NCI-H2196 (cell line): ENCODE data around the gene STK10.

Experiments
- DNase-seq: peaks from one replicate; lab custom pipeline; 2025; ENCODE audit not compliant: unreplicated experiment; lab: John Stamatoyannopoulos, UW

STK10 gene

DNA sequence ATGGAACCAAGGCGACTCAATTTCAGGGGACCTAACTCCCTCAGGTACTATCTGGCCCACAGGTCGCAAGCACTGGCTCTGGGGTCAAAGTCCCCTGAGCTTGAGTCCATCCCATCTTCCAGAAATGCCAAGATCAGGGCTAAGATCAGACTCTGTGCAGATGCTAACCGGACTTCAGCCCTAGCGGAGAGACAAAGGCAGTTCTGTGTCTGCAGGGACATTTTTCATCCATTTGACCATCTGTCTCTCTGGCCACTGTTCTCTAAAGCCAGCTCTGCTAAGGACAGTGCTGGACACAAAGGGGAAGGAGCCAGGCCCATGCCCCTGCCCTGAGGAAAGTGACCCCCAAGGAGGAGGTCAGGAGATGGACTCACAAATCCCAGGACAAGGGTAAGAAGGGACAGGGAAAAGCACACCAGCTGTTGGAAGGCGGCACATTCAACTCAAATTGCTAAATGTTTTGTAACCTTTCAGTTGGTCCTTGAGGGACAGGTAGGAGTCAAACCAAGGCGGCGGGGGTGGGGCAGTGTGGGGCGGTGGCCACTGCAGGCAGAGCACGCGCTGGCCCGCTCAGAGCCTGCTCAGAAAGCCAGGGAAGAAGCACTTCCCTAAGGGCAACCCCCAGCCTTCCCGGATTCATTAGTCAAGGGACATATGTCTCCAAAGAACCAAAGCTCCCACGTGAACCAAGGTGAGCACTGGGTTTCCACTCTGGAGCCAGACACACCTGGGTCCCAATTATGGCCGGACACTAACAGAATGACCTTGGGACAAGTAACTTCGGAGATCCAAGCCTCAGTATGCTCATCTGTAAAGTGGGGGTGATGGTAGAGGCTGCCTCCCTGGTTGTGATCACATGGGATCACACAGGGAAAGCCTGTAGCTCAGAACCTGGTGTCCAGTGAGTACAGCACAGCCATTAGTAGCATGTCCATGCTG is 42.8 kb downstream of the STK10 start:
- no peak for DNase-seq

DNA sequence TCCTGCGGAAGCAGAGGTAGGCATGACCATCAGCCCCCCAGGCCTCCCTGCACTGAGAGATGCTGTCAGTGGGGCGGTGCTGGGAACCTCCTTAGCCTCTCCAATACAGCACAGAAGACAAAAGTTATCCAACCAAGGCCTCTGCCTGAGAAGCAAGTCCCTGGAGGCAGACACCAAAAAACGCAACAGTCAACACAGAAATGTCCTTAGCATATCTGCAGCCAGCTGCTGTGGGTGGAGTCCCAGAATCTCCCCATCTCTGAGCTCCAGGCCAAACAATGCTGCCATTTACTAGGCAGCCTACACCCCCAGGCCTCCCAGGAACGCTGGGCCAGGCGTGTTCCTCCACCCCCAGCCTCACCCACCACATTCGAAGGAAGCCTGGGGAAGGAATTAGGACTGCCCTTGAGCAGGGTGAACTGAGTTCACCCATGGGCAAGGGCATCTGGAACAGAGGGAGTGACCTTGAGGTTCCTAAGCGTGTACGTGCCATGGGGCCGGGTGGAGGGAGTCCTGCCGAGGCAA is 43.7 kb downstream of the STK10 start:
- no peak for DNase-seq

DNA sequence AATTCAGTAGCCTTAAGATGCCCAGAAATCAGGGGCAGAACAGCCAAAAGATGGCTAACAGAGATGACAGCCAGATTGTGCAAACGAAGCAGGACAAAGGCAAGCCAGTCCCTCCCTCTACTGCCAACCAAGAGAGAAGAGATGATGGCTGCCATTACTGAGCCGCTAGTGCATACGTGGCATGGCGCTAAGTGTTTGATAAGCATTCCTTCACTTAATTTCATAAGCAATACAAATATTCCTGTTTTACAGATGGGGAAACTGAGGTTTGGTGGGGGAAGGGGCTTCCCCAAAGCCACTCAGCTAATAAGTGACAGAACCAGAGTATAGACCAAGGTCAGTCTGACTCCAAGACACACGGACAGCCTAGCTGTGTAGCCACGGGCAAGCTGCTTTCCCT is 44.1 kb downstream of the STK10 start:
- DNase-seq = no peak

DNA sequence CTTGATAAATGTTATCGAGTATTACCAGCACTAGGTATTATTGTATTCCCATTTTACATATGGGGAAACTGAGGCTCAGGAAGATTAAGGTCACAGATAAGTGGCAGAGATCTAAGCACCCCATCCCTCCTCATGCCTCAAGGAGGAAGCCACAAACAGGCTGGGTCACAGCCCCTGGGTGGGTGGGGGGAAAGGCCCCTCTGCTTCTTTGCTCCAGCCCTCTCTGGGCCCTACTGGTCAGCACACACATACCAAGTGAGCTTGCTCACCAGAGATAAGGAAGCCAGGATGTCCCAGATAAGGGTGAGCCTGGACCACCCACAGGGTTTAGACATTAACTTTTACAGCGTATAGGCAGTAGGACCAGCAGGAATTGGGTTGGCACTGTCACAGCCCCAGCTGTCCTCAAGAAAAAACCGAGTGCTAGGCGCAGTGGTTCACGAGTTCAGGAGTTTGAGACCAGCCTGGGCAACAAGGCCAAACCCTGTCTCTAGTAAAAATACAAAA is 45.3 kb downstream of the STK10 start:
- no peak for DNase-seq

DNA sequence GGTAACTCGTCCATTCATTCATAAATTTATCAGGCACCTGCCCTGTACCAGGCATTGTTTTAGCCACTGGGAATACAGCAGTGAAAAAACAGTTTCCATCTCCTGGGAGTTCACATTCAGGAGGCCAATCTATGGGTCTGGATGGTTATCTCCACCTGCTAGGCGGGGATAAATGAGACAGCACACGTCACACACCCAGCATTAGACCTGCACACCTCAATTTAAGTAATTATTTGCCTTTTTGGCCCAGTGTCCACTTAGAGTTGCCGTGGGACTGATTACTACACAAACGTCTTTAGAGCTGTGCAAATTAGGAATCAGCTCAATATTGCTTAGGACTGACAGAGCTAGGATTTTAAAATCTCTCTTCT is 46.1 kb downstream of the STK10 start:
- DNase-seq = no peak

DNA sequence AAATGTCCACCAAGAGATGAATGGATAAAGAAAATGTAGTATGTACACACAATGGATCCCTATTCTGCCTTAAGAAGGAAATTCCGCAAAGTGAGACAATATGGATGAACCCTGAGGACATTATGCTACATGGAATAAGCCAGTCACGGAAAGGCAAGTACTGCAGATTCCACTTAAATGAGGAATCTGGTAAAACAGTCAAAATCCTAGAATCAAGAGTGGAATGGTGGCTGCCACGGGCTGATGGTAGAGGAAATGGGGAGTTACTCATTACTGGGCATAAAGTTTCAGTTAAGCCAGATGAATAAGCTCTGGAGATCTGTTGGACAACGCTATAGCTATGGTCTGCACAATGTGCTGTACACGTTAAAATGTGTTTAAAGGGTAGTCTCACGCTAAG is 47.2 kb downstream of the STK10 start:
- DNase-seq = no peak

DNA sequence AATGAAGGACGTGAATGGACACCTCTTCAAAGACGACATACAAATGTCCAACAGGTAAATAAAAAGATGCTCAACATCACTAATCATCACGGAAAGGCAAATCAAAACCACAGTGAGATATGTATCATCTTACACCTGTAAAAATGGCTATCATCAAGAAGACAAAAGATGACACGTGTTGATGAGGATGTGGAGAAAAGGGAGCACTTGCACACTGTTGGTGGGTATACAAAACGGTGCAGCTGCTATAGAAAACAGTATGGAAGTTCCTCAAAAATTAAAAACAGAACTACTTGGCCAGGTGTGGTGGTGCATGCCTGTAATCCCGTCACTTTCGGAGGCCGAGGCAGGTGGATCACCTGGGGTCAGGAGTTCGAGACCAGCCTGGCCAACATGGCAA is 47.9 kb downstream of the STK10 start:
- DNase-seq = no peak

DNA sequence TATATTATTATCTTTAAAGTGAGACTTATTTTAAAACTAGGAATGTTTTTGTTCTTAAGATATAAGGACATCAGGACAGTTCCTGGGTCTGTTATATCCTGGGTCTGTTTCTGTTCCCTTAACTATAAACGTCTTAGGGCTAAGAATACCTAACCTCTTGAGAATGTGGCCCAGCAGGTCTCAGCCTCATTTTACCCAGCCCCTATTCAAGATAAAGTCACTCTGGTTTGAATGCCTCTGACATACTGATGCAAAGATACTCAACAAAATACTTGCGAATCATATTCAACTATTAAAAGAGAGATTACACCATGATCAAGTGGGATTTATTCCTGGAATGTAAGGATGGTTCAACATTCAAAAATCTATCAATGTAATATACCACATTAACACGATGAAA is 51.0 kb downstream of the STK10 start:
- DNase-seq = no peak

DNA sequence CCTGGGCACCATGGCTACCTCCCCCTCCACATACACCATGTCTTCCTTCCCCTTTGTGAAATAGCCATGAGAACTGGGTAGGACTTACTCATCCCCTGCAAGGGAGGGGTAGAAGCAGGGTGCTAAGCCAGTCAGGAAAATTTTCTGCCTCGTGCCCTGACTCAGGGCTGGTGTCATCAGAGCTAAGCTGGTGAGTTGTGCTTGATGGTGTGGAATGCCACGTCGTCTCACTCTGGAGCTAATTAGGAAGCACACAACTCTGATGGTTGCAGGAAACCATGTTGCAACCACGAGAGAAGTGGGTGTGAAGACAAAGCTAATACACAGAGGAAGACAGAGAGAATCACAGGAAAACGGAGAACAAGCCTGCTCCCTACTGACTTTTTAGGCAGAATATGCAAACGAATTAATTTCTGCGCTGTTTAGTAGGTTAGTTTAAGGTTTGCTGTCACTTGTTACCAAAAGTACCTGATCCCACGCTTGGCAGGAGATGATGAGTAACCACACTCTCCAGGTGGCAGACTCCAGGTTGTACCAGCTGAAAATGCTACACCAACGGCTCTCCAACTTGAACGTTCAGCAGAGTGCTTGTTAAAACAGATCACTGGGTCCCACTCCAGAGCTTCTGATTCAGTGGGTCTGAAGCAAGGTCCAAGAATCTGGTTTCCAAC is 54.5 kb downstream of the STK10 start:
- no peak for DNase-seq

DNA sequence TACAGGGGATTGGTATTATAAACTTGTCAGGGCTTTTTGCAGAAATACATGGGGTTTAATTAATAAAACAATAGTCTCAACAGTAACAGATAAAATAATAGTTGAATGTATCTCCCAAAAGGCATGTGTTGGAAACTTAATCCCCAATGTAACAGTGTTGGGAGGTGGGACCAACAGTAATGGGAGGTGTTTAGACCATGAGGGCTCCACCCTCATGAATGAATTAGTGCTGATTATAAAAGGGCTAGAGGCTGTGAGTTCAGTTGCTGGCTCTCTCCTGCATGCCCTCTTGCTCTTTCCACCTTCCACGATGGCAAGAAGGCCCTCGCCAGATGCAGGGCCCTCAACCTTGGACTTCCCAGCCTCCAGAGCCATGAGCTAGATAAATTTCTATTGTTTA is 56.3 kb downstream of the STK10 start:
- no peak for DNase-seq

DNA sequence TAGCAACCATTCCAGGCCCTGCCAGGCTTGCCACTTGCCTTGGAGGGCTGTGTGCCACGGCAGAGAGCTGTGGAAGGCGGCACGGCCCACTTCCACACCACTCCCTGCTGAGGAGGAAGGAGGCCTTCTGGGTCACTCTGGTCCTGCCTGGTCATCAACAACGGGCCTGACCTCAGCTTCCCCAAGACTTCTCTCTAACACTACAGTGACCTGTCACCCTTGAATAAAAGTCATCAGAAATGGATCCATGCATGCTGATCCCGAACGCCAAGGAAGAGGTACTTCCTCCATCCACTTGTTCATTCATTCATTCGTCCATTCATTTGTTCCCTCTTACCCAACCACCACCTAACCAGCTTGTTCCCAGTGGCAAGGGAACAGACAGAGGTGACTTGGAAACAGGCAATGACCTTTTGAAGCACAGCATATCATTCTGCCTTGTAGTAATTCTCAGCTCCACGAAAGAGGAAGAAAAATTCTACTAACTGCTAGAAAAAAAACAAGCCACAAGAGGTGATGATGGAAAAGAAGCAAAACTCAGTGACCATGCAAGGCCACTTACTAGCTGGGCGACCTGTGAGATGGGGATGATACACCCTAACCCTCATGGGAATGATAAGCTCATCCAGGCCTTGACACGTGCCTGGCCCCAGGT is 58.6 kb downstream of the STK10 start:
- no peak for DNase-seq

DNA sequence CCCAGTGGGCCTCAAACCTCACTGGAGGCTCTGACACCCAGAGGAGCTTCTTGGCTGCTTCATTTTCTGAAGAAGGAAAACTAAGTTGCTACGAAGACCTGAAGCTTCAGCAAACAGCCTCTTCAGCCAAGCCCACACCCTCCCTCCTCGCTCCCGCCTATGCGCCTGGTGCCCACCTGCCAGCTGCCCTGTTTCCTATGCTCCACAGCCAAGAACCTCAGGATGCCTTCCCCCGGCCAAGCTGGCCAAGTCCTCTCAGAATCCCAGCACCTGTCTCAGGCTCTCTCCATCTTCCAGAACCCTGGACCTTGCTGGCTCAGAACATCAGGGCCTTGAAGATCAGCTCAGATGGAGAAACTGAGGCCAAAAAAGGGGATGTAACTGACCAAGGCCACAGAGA is 60.4 kb downstream of the STK10 start:
- DNase-seq = no peak

DNA sequence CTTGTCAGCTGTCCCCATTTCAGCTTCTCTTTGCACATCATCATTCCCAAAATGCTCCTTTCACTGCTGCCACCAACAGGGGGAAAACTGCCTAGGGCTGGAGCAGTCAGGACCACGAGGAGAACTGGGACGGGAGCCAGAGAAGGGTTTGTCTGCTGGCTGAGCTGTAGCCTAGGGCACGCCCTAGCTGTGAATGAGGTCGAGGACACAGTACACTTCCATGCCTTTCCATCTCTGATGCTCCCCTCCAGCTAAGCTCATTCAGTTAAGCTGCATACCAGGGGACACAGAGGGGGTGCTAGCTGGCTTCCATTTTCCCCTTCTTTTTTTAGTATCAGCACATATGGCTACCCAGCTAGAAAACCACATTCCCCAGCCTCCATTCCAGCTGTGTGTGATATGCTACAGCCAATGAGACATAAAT is 64.7 kb downstream of the STK10 start:
- DNase-seq = peak; percentile 21

DNA sequence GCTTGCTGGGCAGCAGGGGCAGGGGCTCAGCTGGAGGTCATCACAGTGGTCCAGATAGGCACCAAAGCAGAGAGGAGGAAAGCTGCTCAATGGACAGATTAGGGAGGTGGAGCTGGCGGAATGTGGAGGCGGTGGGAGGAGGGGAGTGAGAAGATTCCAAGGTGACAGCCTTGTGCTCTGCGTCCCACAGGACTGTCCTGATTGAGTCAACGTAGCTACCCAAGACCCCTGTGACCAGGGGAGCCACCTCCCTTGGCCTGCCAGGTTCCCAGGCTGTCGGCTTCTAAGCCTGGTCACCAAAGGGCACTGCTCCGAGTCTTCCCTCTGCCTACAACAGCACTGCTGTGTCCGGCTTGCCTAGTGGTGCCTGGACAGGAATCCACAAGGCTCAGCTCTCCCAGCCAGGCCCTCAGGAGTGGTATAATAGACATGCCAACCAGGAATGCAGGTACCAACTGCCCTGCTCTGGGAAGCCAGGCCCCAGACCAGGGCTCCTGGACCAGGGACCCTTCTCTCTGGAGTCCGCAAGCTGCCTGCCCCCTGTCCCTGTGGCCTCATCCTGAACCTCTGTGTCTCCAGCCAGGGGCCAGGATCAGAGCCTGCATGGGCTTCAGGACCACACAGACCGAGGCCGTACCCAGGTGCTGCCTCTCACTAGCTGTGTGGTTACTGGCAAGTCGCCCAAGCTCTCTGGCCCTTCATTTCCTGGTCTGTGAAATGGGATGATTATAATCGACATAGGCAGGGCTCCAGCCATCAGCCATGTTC is 67.9 kb downstream of the STK10 start:
- DNase-seq = no peak

DNA sequence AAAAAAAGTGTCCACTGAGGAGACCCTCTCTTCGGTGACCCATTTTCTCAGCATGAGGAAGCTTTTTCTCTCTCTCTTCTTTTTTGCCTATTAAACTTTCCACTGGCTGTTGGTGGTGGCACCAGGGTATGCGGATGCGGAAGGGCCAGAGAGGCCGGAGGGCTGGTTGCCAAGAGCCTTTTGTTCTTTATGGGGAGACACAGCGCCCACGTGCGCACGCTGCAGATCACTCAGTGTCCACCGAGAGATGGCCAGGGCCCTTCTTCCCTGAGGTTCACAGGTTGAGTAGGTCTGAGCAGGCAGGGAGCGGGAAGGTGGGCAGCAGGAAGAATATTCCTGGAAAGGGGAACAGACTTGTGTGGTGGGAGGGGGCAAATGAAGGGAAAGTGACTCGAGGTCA is 69.1 kb downstream of the STK10 start:
- DNase-seq = no peak

DNA sequence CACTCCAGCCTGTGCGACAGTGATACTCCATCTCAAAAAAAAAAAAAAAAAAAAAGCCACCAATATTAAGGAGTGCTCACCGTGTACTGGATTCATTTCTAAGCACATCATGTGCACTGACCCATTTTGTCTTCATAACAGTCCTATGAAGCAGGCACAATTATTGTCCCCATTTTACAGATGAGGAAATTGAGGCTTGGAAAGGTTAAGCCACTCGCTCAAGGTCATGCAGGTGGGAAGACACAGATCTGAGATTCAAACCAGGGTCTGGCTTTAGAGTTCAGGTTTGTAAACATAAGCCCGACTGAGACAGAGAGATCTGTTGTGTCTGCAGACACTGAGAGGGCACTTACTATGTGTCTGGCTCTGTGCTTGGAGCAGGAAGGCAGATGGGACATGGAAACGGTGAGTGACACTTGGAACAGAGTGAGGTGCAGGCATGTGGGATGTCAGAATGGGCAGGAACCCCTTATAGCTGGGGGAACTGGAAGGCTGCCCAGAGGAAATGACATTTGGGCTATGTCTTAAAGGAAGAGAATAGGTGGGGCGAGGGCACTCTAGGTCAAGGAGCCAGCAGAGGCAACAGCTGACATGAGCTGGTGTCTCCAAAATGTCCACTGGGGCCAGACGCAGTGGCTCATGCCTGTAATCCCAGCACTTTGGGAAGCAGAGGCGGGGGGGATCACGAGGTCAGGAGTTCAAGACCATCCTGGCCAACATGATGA is 69.9 kb downstream of the STK10 start:
- no peak for DNase-seq

DNA sequence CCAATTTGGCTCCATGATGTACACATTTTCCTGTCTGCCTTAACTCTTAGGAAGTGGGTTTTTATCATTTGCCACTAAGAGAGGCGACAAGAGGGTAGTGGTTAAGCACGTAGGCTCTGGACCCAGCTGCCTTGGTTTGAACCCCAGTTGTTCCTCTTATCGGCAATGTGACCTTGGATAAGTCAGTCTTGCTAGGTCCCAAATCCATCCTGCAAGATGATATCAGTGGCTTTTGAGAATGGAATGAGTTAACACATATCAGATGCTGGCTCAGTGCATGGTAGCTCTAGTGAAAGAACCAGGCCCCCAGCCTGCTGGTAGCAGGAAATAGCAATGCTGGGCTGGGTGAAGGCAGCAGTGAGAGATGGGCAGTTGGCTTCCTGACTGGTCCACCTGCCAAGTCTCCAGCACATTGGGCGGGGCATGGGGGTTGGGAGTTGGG is 72.5 kb downstream of the STK10 start:
- DNase-seq = no peak

DNA sequence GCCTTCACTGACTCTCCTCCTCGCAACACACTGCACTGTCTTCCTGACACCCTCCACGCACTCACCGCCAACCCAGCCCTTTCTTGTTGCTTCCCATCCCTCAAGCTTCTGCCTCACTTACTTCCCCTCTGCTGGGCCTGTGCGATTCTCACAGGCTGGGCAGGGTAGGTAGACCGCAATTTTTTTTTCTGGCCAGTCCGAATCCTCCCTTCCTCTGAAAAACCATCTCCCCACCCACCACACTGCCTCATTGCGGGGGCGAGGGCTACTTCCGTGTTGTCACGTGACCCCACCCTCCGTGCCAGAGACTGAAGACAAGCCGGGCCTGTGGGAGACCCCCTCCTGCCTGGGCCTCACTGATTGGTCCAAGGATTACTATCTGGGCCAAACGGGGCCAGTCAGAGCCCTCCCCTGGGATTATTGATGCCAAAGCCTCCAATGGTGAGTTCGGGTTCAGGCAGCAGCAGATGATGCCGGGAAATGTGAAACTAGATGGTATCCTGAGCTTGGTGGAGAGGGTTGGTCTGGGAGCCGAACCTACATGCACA is 73.1 kb downstream of the STK10 start:
- no peak for DNase-seq

DNA sequence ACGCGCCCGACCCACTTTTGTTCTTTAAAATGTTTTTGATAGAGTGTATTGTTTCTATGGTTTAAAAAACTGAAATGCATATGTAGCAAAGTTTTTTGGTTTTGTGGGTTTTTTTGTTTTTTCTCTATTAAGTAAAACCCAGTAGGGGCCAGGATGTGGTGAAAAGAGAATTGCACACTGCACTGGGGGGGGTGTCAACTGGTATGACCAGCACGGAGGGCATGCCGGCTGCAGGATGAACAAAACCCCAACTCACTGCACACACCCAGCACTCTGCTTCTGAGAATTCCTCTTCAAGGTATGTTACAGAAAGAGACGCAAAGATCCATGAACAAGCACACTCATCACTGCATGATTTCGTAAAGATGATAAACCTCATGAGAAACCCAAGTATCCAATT is 75.0 kb downstream of the STK10 start:
- no peak for DNase-seq

DNA sequence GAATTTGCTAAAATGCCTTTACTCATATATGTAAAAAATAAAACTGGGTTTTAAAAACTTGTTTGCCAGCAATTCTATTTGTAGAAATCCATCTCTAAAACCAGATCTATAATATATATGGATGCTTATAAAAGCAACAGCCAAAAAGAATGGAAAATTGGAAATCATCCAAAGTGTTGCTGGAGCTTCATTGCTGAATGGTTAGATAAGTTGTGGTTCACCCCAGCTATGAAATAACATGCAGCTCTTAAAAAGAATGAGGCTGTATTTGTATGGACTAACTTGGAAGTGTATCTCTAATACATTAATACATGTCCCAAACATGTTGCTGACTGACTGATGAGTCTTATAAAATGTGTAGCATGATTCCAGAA is 76.2 kb downstream of the STK10 start:
- peak; percentile 19 for DNase-seq
